DMS 273 (cell line): ENCODE data around the gene SAP30BP.

Experiments
- DNase-seq: peaks from one replicate; lab custom pipeline; 2025; ENCODE audit not compliant: unreplicated experiment; lab: John Stamatoyannopoulos, UW

SAP30BP gene

GRCh38 chr17:75684924-75685323 is 17.8 kb downstream of the SAP30BP start:
- DNase-seq: peak; percentile 76

- DNase-seq: no peak
These were observed 18.4 kb downstream of the SAP30BP start for GRCh38 chr17:75685499-75685898.

DNA sequence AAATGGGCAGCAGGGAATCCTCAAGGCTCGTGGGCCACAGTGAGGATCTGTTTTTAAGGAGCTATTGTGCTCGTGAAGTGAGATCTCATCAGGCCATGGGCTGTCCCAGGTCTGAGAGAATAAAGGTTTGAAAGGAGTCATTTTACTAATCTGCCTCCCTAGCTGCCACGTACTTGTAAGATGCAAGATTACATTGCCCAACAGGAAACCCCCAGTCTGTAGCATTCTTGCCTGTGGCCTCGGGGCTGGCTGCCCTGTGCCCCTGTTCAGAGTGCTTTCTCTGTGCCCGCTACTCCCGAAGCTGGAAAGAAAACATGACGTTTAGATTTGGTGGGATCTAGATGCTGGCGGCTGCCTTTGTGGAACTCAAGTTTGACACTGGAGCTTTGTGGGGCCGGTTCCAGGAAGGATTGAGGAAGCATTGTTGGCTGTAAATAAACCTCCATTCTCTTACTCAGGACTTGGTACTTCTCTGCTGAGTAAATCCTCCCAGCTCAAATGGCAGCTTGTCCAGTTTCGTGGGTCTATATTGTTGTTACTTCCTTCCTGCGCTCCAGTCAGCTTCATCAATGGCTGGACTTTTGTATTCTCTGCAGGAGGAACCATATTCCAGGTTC is 21.2 kb downstream of the SAP30BP start:
- DNase-seq: no peak

GRCh38 chr17:75689441-75689873 is 22.3 kb downstream of the SAP30BP start:
- DNase-seq: no peak

DNA sequence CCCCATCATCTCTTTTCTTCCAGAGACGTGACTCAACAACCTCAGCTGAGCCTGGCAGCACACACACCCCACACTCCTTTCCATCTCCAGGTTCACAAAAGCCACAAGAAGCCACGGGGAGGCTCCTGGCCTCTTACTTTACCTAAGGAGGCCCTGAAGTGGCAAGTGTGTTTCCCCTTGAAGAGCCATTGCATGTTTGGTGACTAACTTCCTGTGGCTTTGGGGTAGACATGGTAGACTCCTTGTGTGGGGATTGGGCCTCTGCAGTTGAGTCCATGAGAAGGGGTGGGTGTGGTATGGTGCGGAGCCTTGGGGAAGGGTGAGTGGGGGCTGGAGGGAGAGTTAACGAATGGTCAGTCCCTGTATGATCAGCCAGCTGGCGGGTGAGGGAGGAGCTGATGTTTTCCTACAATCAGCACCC is 24.2 kb downstream of the SAP30BP start:
- DNase-seq: no peak

DNA sequence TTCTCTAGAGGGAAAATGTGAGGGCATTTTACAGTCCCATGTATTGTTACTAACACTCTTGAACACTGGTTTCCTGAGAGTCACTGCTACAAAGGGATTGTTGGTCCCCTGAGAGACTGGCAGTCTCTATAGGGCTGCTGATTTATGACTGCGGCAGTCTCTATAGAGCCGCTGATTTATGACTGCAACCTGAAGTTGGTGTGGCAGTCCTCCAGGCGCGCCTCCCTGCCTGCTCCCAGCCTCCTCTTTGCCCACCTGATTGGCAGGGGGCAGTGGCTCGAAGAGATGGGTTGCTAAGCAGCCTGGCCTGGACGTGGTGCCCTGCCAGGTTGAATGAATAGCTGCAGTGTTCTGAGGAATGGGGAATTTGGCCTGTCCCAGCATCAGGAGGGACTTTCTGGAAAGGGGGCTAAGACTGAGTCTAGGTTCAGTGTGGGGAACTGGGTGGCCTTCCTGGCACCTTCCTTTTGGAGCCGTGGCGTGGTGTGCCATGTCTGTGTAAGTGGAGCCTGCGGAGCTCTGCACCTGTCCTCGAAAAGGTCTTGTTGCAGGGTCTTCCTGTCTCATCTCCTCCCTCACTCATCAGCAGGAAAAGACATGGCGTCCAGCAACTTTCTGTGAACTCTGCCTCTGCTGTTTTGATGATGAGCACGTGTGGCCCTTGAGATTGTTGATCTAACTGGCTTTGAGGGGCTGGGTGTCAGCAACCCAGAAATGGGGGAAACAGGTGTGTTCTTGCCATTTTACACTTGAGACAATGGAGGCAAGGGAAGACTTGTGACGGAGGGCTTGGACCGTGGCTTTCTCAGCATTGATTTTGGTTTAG is 24.9 kb downstream of the SAP30BP start:
- DNase-seq: no peak

DNA sequence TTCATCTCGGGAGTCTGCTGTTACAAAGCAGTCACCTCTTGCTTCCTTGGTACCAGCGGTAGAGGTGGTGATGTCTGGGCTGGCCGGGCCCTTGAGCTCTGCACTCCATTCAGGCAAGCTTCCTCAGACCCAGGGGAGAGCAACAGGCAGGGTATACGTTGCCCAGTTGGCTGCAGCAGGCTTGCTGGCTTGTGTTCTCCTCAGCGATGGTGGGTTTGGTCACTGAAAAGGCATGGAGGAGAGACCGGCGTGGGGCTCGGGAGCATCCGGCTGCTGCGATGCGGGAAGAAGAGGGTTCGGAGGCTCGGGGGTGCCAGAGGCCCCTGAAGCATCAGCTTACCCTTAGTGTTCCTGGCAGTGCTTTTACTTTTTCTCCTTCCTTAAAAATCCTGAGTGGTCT is 25.8 kb downstream of the SAP30BP start:
- no peak for DNase-seq

DNA sequence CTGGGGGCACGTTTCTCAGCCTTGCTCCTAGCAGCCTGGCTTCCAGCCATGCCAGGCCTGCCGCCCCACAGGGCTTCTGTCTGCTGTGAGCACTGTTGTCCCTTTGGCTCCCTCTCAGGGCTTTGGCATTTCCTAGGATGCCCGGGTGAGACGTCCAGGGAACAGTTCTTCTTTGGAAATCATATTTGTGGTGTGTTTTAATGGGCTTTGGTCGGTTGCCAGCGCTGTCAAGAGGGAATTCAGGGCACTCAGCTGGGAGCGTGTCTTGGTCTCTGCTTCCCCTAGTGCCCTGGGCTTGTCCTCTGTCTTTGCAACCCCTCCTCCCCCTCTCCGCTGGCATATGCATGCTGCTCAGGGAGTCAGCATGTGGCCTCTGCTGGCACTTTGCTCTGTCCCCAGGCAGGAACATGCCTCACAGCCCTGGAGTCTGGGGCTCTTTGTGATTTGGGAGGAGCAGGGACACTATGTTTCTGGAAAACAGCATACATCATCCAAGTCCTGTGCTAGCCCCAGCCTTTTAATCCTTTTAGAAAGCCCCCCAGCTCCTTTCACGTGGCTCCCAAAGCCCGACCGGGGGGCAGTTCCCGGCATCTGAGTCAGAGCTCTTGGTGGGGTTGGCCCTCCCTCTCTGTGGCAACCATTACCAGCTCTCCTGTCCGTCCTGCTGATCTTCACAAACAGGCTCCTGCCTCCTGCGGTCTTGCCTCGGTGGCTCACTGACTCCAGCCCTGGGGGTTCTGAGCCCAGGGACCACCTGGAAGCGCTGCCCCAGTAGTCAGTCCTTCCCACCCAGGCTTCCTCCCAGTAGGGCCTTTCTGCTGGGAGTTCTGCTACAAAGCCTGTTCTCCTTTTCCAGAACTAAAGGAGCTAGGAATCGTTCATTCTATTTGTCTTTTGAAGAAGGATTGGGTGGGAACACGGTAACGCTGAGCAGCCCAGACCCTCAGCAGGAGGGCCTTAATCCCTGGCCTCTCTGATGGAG is 26.7 kb downstream of the SAP30BP start:
- DNase-seq: no peak

DNA sequence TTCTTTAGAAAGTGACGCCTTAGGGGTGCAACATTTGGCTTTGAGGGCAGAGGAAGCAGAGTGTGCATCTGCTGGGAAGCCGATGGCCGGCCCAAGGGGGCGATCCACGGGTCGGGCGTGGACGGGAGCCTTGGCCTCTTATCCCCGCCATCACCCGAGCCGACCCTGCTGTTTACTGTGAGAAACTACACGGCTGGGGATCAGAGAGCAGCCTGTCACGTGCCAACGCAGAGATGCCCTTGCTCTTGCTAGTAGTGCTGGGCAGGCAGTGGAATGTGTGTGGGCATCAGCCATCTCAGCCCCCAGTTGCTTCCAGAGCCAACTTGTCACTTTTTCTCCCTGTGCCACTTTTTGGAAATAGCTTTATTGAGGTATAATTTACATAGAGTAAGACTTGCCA is 27.4 kb downstream of the SAP30BP start:
- DNase-seq: no peak

- DNase-seq: no peak
These were observed 28.1 kb downstream of the SAP30BP start for GRCh38 chr17:75695141-75695829.

DNA sequence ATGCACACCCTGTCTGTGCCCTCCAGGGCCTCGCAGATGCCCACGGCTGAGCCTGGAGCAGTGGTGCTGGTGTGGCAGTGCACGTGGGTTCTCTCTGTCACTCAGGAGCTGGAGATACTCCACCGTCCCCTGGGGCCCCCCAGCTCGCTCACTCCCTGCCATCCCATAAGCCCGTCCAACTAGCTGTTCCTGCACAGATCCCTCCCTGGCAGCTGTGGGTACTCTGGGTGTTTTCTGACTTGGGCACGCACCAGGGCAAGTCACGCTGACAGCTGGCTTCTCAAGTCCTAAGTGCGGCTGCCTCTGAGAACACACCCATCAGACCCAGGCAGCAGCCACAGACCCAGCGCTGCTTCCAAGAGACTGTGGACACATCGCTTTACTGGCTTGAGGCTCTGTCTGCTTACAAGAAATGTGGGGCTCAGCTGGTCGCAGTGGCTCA is 28.7 kb downstream of the SAP30BP start:
- DNase-seq: no peak

DNA sequence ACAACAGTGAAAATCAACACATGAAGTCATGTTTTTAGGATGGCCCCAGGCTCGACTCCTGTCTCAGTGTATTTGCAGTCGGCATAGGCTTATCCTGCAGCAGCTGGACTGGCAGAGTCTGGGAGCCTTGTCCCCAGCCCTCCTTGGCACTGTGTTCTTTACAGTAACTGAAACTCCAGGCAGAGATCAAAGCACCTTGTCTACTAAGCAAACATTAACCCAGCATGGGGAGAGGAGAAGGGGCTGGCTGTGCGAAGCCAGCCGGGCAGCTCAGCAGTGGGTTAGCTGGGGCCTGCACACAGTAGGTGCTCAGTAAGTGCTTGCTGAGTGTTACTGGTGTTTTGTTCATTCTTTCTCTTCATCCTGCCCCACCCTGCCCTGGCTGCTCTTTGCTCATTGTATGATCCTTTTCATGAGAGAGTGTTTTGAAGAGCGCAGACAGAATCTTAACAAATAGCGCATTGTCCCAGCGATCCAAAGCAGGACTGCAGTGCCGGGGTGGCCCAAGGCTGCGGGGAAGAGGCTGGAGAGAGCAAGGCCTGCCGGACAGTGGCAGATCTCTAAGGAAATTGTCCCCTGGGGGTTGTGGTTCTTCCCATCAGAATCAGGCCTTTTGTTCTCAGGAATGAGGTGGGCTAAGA is 30.6 kb downstream of the SAP30BP start:
- DNase-seq: no peak

GRCh38 chr17:75698659-75699058 is 31.5 kb downstream of the SAP30BP start:
- DNase-seq: no peak

- DNase-seq: no peak
These were observed 34.1 kb downstream of the SAP30BP start for GRCh38 chr17:75701288-75701687.

GRCh38 chr17:75703191-75703590 is 36.1 kb downstream of the SAP30BP start:
- DNase-seq: no peak

- DNase-seq: no peak
These were observed 36.5 kb downstream of the SAP30BP start for GRCh38 chr17:75703591-75703990.

GRCh38 chr17:75704963-75705875 is 38.1 kb downstream of the SAP30BP start:
- no peak for DNase-seq

- no peak for DNase-seq
These were observed 39.0 kb downstream of the SAP30BP start for GRCh38 chr17:75706042-75706728.
